ENCODE data around the gene MMAA.
"Not testable (repeated sequence)": the region's sequence is repeated elsewhere in the genome, so short reads cannot be mapped to it uniquely, and the experiment has no call there.

MMAA gene

GRCh38 chr4:145622067-145622466 is 2.9 kb downstream of the MMAA start:
- CTCF ChIA-PET; H3K27ac ChIP-seq (ENCODE audit: extremely low read depth, low read depth, low read length); H3K36me3 ChIP-seq (ENCODE audit: control insufficient read depth in 2 of 2, insufficient read depth in 1 of 2, low read length in 2 of 2); POLR2A ChIA-PET; H3K4me3 ChIP-seq (ENCODE audit: low read depth, low read length); H3K4me1 ChIP-seq (ENCODE audit: control insufficient read depth, insufficient read depth, low read length); H3K9me3 ChIP-seq (ENCODE audit: control insufficient read depth, insufficient read depth, low read depth, low read length): not testable (repeated sequence)
- TF ChIP-seq SETDB1 (IDR thresholded peaks at IDR 0.05; ENCODE audit: insufficient read length, low read length): peak; percentile 72

GRCh38 chr4:145623831-145624230 is 4.6 kb downstream of the MMAA start:
- no peak for TF ChIP-seq FEZF1 (tag by site-specific recombination; IDR thresholded peaks at IDR 0.05)
- no peak for TF ChIP-seq BCL11B (tag by site-specific recombination; IDR thresholded peaks at IDR 0.05; ENCODE audit: low read depth)
- no peak for TF ChIP-seq ZNF791 (tag by site-specific recombination; IDR thresholded peaks at IDR 0.05)
- no peak for TF ChIP-seq ZNF707 (tag by site-specific recombination; IDR thresholded peaks at IDR 0.05)
- Histone ChIP-seq H3K4me3 (ENCODE audit: low read depth, low read length) (no peak overlapping the region), H3K27ac (ENCODE audit: extremely low read depth, low read depth, low read length) (no peak overlapping the region), H3K36me3 (ENCODE audit: control insufficient read depth in 2 of 2, insufficient read depth in 1 of 2, low read length in 2 of 2) (no peaks in the 10 kb centered on the region), H3K4me1 (ENCODE audit: control insufficient read depth, insufficient read depth, low read length) (no peaks in the 10 kb centered on the region), H3K9me3 (ENCODE audit: control insufficient read depth, insufficient read depth, low read depth, low read length) (no peaks in the 10 kb centered on the region)
- ChIA-PET POLR2A (no interaction called here), CTCF (interaction anchor here (1.1 kb wide), 1 partner anchor 21 kb away, joined by 3 read pairs; no protein-coding TSS in a partner anchor)

DNA sequence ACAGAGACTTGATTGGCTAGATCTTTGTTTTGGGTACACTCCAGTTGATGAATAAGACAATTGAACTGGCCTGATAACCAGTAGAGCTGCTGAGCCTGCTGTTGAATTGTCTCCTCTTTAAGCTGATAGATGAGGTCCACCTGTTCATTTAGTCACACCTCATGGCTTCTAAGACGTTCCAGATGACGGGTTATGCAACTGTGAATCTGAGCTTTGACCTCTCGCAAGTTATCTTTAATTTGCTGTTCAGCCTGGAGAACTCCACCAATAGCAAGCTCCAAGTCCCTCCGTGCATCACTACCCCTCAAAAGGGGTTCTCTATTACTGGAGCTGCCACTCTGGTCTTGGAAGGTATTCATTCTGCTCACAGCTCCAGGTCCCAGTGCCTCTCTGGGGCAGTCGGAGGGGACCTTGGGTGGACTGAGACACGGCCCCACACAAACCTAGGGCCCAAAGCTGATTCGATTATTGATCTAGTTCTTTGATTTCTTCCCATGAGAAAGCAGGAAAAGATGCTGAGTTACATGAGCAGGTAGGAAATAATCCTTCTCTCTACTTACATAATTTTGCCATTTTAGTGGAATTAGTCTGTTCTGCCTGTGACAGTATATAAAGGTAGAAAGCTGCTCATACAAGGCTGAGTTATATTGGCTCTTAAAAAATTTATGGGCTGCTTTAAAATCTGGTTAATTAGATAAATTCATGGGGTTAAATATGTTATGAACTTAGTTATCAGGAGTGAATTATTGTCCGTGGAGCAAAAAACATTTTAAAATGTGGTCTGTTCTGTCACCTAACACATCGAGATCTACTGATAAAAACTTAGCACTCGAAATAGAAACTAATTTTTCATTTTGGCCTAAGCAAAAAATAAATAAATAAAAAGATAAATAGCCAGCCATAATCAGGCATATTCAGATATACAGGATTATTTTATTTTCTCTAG is 6.8 kb downstream of the MMAA start:
- Histone ChIP-seq H3K36me3 (ENCODE audit: control insufficient read depth in 2 of 2, insufficient read depth in 1 of 2, low read length in 2 of 2) (no peaks in the 10 kb centered on the region), H3K4me3 (ENCODE audit: low read depth, low read length) (no peak overlapping the region), H3K27ac (ENCODE audit: extremely low read depth, low read depth, low read length) (no peak overlapping the region), H3K4me1 (ENCODE audit: control insufficient read depth, insufficient read depth, low read length) (no peaks in the 10 kb centered on the region), H3K9me3 (ENCODE audit: control insufficient read depth, insufficient read depth, low read depth, low read length) (no peaks in the 10 kb centered on the region)
- ChIA-PET CTCF (no interaction called here), POLR2A (no interaction called here)
- TF ChIP-seq ZNF174 (tag by site-specific recombination; IDR thresholded peaks at IDR 0.05) (no peak), ZNF626 (tag by site-specific recombination; IDR thresholded peaks at IDR 0.05) (no peak), ZNF202 (tag by site-specific recombination; IDR thresholded peaks at IDR 0.05; ENCODE audit: borderline replicate concordance) (no peak), ZNF707 (tag by site-specific recombination; IDR thresholded peaks at IDR 0.05) (no peak), PRDM1 (tag by site-specific recombination; IDR thresholded peaks at IDR 0.05) (no peak)
- TF ChIP-seq, protein P1, sequence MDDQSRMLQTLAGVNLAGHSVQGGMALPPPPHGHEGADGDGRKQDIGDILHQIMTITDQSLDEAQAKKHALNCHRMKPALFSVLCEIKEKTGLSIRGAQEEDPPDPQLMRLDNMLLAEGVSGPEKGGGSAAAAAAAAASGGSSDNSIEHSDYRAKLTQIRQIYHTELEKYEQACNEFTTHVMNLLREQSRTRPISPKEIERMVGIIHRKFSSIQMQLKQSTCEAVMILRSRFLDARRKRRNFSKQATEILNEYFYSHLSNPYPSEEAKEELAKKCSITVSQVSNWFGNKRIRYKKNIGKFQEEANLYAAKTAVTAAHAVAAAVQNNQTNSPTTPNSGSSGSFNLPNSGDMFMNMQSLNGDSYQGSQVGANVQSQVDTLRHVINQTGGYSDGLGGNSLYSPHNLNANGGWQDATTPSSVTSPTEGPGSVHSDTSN (CRISPR knock-in tag; IDR thresholded peaks at IDR 0.05): no peak

- no peaks in the 10 kb centered on the region for H3K36me3 ChIP-seq (ENCODE audit: control insufficient read depth in 2 of 2, insufficient read depth in 1 of 2, low read length in 2 of 2)
- POLR2A ChIA-PET: no interaction called here
- no peak overlapping the region for H3K4me3 ChIP-seq (ENCODE audit: low read depth, low read length)
- no peaks in the 10 kb centered on the region for H3K9me3 ChIP-seq (ENCODE audit: control insufficient read depth, insufficient read depth, low read depth, low read length)
- CTCF ChIA-PET: no interaction called here
- no peak overlapping the region for H3K27ac ChIP-seq (ENCODE audit: extremely low read depth, low read depth, low read length)
- no peaks in the 10 kb centered on the region for H3K4me1 ChIP-seq (ENCODE audit: control insufficient read depth, insufficient read depth, low read length)
- TF ChIP-seq, protein P2, sequence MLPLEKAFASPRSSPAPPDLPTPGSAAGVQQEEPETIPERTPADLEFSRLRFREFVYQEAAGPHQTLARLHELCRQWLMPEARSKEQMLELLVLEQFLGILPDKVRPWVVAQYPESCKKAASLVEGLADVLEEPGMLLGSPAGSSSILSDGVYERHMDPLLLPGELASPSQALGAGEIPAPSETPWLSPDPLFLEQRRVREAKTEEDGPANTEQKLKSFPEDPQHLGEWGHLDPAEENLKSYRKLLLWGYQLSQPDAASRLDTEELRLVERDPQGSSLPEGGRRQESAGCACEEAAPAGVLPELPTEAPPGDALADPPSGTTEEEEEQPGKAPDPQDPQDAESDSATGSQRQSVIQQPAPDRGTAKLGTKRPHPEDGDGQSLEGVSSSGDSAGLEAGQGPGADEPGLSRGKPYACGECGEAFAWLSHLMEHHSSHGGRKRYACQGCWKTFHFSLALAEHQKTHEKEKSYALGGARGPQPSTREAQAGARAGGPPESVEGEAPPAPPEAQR (tag by site-specific recombination; IDR thresholded peaks at IDR 0.05): no peak
- TF ChIP-seq ZNF223 (tag by site-specific recombination; IDR thresholded peaks at IDR 0.05) (no peak), ZNF561 (tag by site-specific recombination; IDR thresholded peaks at IDR 0.05; ENCODE audit: borderline replicate concordance) (no peak), ZNF266 (tag by site-specific recombination; IDR thresholded peaks at IDR 0.05; ENCODE audit: low read depth) (no peak), YY2 (tag by site-specific recombination; IDR thresholded peaks at IDR 0.05) (no peak), ZBTB11 (tag by site-specific recombination; conservative IDR thresholded peaks at IDR 0.05; ENCODE audit: low read depth) (no peak), ZNF148 (tag by site-specific recombination; IDR thresholded peaks at IDR 0.05; ENCODE audit: borderline replicate concordance) (no peak)
Observed at GRCh38 chr4:145626623-145626982, 7.4 kb downstream of the MMAA start.

Data from HEK293 (cell line).